PC-3 (cell line): ENCODE measurements around the gene ETNK2. TPM values are rescaled to one million over a fixed set of nuclear protein-coding genes. Genes with fewer than 3 reads are reported as not detected.

Experiments used
- ATAC-seq: fragments of 200-7000 bp; cut with Tn5 transposase; 2 replicates; pipeline ENCODE4 v1.9.1; 2020; ENCODE audit warnings: mild to moderate bottlenecking, moderate library complexity
- Bru-seq: library from RNA; stranded (reverse); fragments of 400-500 nt; gene quantifications from one replicate; lab custom pipeline; 2021; lab: Mats Ljungman, UMichigan
- BruChase-seq, 2 experiments: library from RNA; stranded (reverse); fragments of 400-500 nt; gene quantifications; one replicate each; lab custom pipeline; 2021; lab: Mats Ljungman, UMichigan
- BruUV-seq: library from RNA; stranded (reverse); fragments of 400-500 nt; replicated peaks from 2 replicates; lab custom pipeline; 2021; lab: Mats Ljungman, UMichigan
- CTCF ChIA-PET: fragments of 300-600 bp; sonication (Branson Sonifier 250); formaldehyde crosslinking; loops from one replicate; lab custom pipeline; 2022; ENCODE audit warnings: antibody characterized with exemption; lab: Charles Lee
- POLR2A ChIA-PET: fragments of 300-600 bp; sonication (Branson Sonifier 250); formaldehyde crosslinking; loops from one replicate; lab custom pipeline; 2022; ENCODE audit warnings: antibody characterized with exemption; ENCODE audit not compliant: unreplicated experiment; lab: Charles Lee
- DNase-seq: peaks from one replicate; pipeline ENCODE4 v3.0.0-alpha.2; 2015
- H2AFZ ChIP-seq: fragments of 300-600 bp; sonication (generic); 2 replicates; pipeline ENCODE4 v1.6.0; 2016; ENCODE audit warnings: antibody characterized with exemption, low read length
- H3F3A ChIP-seq: fragments of 300-600 bp; sonication (generic); one replicate; pipeline ENCODE4 v1.6.0; 2017; ENCODE audit warnings: antibody characterized with exemption, low read length, control low read depth, mild to moderate bottlenecking; ENCODE audit not compliant: unreplicated experiment
- H3K27ac ChIP-seq: fragments of 300-600 bp; sonication (generic); 2 replicates; pipeline ENCODE4 v1.5.1; 2016; ENCODE audit warnings: mild to moderate bottlenecking, low read length
- H3K27me3 ChIP-seq: fragments of 300-600 bp; sonication (generic); 2 replicates; pipeline ENCODE4 v1.6.1; 2016; ENCODE audit warnings: low read length, mixed read lengths
- H3K36me3 ChIP-seq: fragments of 300-600 bp; sonication (generic); 2 replicates; pipeline ENCODE4 v1.6.1; 2016; ENCODE audit warnings: low read depth, mixed run types, low read length, mixed read lengths
- H3K4me1 ChIP-seq: fragments of 300-600 bp; sonication (generic); 2 replicates; pipeline ENCODE4 v1.5.1; 2016; ENCODE audit warnings: low read length; ENCODE audit not compliant: insufficient read depth
- H3K4me2 ChIP-seq: fragments of 300-600 bp; sonication (generic); 2 replicates; pipeline ENCODE4 v1.6.0; 2016; ENCODE audit warnings: low read length
- H3K4me3 ChIP-seq: fragments of 300-600 bp; sonication (generic); 2 replicates; pipeline ENCODE4 v1.5.1; 2016; ENCODE audit warnings: mild to moderate bottlenecking, low read length, mixed read lengths
- H3K79me2 ChIP-seq: fragments of 300-600 bp; sonication (generic); 2 replicates; pipeline ENCODE4 v1.6.1; 2017; ENCODE audit warnings: low read length, mixed read lengths
- H3K9ac ChIP-seq: fragments of 300-600 bp; sonication (generic); 2 replicates; pipeline ENCODE4 v1.6.0; 2016; ENCODE audit warnings: mild to moderate bottlenecking, low read length
- H3K9me2 ChIP-seq: fragments of 300-600 bp; sonication (generic); replicated peaks from 2 replicates; pipeline ENCODE4 v1.6.1; 2016; ENCODE audit warnings: mixed run types, low read length, mixed read lengths
- H3K9me3 ChIP-seq: fragments of 300-600 bp; sonication (generic); 2 replicates; pipeline ENCODE4 v1.6.1; 2016; ENCODE audit warnings: low read length, mixed read lengths
- H4K20me1 ChIP-seq: fragments of 300-600 bp; sonication (generic); 2 replicates; pipeline ENCODE4 v1.6.1; 2016; ENCODE audit warnings: low read length, mixed read lengths
- EZH2 ChIP-seq: fragments of 300-600 bp; sonication (generic); IDR thresholded peaks from one replicate; pipeline ENCODE4 v1.6.1; 2017; ENCODE audit warnings: antibody characterized with exemption, mild to moderate bottlenecking, low read length; ENCODE audit not compliant: unreplicated experiment
- EZH2phosphoT487 ChIP-seq: fragments of 300-600 bp; sonication (generic); IDR thresholded peaks from 2 replicates; pipeline ENCODE4 v1.6.1; 2018; ENCODE audit warnings: mild to moderate bottlenecking, antibody characterized with exemption, low read length, borderline replicate concordance
- intact Hi-C: fragments of 100-400 bp; cut with micrococcal nuclease; formaldehyde crosslinking; loops from 2 replicates; pipeline ENCODE4 v1.9.0; 2023
- long read RNA-seq: library from polyadenylated mRNA; unstranded; transcript quantifications from one replicate; pipeline ENCODE4 v2.0.0, GENCODE V29; 2021; ENCODE audit not compliant: unreplicated experiment
- total RNA-seq: library from RNA; depleted of rRNA; stranded (reverse); fragments of >200 nt; gene quantifications from 2 replicates; pipeline ENCODE4 v1.2.3, GENCODE V29; 2014; rRNA removed
- TF ChIP-seq, protein P1 (sequence below): fragments of 300-600 bp; sonication (generic); conservative IDR thresholded peaks from 2 replicates; pipeline ENCODE4 v1.5.1; 2017; ENCODE audit warnings: antibody characterized with exemption, low read depth, mild to moderate bottlenecking, low read length

The ETNK2 gene
- 24.5 and 37.1 TPM in 2 replicates for total RNA-seq
- Bru-seq, nascent RNA, result percentile 50 among the genes with signal in this experiment
- percentile 54 among the genes with signal in this experiment for BruChase-seq, experiment 1, labeled RNA remaining after a 6-hour chase
- percentile 50 among the genes with signal in this experiment for BruChase-seq, experiment 2, labeled RNA remaining after a 2-hour chase
- long read RNA-seq, transcript ETNK2-203 (8 exons, 2,434 nt), result major isoform, 34 of 55 reads
- long read RNA-seq, partial matches to known transcripts, result 3 of 55 reads
- long read RNA-seq, other reads (novel, unspliced or antisense), result 15 of 55 reads

GRCh38 chr1:204151552-204152309, at the start of gene ETNK2:
TSS of gene ETNK2 (minus strand) at chr1:204152044. CDS start at chr1:204151852, 192 bp downstream.
- peak within 1 kb of the TSS; percentile 71 for H3K4me3 ChIP-seq
- TF ChIP-seq EZH2, result no peak
- TF ChIP-seq, protein P1, sequence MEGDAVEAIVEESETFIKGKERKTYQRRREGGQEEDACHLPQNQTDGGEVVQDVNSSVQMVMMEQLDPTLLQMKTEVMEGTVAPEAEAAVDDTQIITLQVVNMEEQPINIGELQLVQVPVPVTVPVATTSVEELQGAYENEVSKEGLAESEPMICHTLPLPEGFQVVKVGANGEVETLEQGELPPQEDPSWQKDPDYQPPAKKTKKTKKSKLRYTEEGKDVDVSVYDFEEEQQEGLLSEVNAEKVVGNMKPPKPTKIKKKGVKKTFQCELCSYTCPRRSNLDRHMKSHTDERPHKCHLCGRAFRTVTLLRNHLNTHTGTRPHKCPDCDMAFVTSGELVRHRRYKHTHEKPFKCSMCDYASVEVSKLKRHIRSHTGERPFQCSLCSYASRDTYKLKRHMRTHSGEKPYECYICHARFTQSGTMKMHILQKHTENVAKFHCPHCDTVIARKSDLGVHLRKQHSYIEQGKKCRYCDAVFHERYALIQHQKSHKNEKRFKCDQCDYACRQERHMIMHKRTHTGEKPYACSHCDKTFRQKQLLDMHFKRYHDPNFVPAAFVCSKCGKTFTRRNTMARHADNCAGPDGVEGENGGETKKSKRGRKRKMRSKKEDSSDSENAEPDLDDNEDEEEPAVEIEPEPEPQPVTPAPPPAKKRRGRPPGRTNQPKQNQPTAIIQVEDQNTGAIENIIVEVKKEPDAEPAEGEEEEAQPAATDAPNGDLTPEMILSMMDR, result no peak
- no peak for TF ChIP-seq EZH2phosphoT487
- H3K9me2 ChIP-seq, result no peaks in the 10 kb centered on the region
- H3K4me1 ChIP-seq, result peaks cover 14% of the 10 kb centered on the region; the same call in 1 of the 2 replicates
- H4K20me1 ChIP-seq, result no peaks in the 10 kb centered on the region
- H3K9me3 ChIP-seq, result no peaks in the 10 kb centered on the region
- intact Hi-C loops, result loop anchor here (2.0 kb wide), 1 partner anchor 21 kb away; no protein-coding TSS in a partner anchor
- no peaks in the 10 kb centered on the region for H3K27me3 ChIP-seq
- H3K4me2 ChIP-seq, result peak within 1 kb of the TSS; percentile 84
- no peaks in the 10 kb centered on the region for H3K36me3 ChIP-seq
- no peak within 1 kb of the TSS for H3K27ac ChIP-seq
- peak; percentile 72 for DNase-seq
- POLR2A ChIA-PET, result interaction anchor here (0.6 kb wide), 1 partner anchor 21 kb away, joined by 4 read pairs; no protein-coding TSS in a partner anchor
- no peaks in the 10 kb centered on the region for H3K79me2 ChIP-seq
- CTCF ChIA-PET, result interaction anchor here (0.6 to 1.9 kb wide), 5 partner anchors 11 to 281 kb away, joined by 3 to 11 read pairs (median 4); no protein-coding TSS in a partner anchor
- peak within 1 kb of the TSS; percentile 86 for H2AFZ ChIP-seq
- BruUV-seq, result no TSS peak
- H3F3A ChIP-seq, result no peaks in the 10 kb centered on the region
- ATAC-seq, result peak; percentile 77
- peak within 1 kb of the TSS; percentile 57 for H3K9ac ChIP-seq

GRCh38 chr1:204201348-204202040, 49.6 kb upstream of the ETNK2 start:
- no peaks in the 10 kb centered on the region for H3K79me2 ChIP-seq
- no peak overlapping the region for H3K27ac ChIP-seq
- BruUV-seq, result no TSS peak
- CTCF ChIA-PET, result no interaction called here
- no peaks in the 10 kb centered on the region for H3K9me2 ChIP-seq
- H3K36me3 ChIP-seq, result no peaks in the 10 kb centered on the region
- POLR2A ChIA-PET, result no interaction called here
- no peak overlapping the region for H3K4me2 ChIP-seq
- peaks cover 34% of the 10 kb centered on the region for H3K4me1 ChIP-seq
- no peak overlapping the region for H3K9ac ChIP-seq
- ATAC-seq (no peak), DNase-seq (no peak)
- no peaks in the 10 kb centered on the region for H3F3A ChIP-seq
- H4K20me1 ChIP-seq, result no peaks in the 10 kb centered on the region
- no peaks in the 10 kb centered on the region for H3K27me3 ChIP-seq
- TF ChIP-seq, protein P1, result no peak
- TF ChIP-seq EZH2phosphoT487, result no peak
- TF ChIP-seq EZH2, result no peak
- H2AFZ ChIP-seq, result no peak overlapping the region
- no peaks in the 10 kb centered on the region for H3K9me3 ChIP-seq
- H3K4me3 ChIP-seq, result no peak overlapping the region
- intact Hi-C loops, result no loop called here
